ENCODE data around the gene C17orf107.

Gene C17orf107

DNA sequence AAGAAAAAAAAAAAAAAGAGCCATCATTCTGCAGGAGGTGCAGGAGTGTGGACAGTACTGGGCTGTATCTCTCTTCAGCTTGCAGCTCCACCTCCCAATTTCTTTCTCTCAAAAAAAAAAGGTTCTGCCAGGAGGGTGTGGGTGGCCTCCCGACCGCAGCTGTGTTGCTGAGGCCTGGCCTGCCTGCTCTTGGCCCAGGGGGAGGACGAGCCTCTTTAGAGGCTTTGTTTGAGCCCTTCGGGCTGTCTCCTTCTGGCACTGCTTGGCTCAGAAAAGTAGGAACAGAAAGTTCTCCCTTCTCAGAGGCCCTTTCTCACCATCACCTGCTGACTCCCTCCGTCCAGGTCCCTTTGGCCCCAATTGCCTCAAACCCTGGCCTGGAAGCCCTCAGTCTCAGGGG lies 22.2 kb upstream of the C17orf107 start:
- no peak for DNase-seq

DNA sequence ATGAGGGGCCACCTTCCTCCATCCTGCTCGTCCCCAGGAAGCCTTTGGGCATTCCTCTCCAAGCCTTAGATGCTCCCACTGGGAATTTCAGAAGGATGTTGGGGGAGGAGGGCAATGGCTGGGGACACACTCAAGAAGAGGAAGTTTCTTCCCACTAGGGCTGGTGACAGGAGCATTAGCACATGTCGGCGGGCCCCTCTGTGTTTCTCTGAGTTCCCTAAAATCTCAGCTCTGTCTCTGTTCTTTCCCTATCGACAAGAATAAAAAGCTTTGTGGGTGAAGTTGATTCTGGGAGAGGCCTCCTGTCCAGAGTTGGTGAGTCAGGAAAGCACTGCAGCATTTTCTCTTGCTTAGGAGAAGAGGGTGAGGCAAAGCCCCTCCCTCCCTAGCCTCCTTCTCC lies 19.7 kb upstream of the C17orf107 start:
- no peak for DNase-seq

DNA sequence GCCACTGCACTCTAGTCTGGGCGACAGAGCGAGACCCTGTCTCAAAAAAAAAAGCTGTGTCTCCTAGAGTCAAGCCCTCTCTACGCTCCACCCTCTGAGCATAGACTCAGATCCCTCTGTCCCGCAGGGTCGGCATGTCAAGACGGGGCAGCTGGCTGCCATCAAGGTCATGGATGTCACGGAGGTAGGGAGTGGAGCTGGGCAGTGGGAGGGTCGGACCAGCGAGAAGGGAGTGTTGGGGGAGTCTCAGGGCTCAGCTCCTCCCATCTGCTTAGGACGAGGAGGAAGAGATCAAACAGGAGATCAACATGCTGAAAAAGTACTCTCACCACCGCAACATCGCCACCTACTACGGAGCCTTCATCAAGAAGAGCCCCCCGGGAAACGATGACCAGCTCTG lies 18.5 kb upstream of the C17orf107 start:
- no peak for DNase-seq

DNA sequence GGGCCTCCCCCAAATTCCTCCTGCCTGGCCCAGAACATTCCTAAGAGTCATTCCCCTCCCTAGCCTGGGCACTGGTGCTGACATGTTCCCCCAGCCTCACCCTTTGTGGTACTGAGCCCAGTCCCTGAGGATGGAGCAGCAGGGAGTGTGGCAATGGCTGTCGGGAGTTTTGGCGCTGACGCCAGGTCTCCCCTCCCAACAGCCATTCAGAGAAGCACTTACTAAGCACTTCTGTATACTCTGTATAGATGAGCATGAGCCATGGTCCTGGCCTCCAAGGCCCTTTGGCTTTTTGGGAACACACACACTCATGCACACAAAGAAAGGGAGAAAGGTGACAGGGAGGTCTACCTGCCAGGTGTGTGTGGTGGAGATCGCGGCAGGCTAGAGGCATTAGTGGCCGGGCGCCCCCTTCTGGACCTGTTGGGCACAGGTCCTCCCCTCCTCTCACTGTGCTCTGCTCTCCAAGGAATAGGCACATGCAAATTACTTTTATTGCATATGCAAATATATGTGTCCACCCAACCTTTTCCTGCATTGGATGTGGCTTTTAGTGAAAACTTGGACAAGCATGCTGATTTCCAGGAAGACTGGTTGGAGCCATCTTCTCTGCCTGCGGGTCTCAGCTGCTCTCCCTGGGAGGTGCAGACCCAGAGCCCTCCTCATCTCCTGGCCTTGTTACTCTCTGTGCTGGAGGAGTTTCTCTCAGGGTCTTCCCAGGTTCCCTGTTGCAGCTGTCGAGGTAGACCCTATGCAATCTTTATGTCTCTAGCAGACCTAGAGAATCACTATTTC lies 17.4 kb upstream of the C17orf107 start:
- DNase-seq, result peak; percentile 21 to 75 (median 52)

DNA sequence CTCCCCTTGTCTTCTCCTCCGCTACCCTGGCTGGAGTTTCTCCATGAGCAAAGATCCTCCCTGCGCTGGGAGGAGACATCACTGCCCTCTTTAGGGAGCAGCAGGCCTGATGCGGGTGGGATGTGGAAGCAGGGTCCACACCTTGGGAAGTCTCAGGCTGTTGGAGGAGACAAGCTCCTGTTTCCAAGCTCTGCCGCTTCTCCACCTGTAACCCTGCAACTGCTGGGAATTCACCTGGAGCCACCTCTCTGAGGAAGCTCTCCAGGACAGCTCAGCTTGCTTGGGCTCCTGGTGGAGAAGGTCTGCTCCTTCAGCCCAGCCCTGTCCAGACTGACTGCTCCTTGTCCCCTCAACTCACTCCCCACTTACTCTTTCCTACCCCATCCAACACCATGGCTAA lies 14.8 kb upstream of the C17orf107 start:
- DNase-seq, result no peak

DNA sequence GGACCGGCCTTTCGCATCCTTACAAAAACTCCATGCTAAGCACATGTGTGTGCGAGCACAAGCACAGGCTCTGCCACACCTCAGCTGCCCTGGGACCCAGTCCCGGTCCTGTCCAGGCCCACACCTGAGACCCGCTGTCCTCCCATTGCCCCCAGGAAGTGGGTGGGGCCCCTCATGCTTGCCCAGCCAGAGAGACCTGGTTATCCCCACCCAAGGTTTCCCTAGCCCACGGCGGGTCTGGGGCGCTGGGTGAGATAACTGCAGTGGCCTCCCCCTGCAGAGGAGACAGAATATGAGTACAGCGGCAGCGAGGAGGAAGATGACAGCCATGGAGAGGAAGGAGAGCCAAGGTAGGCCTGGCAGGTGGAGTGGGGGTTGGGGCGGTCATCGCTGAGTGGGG lies 12.5 kb upstream of the C17orf107 start:
- DNase-seq, result no peak

DNA sequence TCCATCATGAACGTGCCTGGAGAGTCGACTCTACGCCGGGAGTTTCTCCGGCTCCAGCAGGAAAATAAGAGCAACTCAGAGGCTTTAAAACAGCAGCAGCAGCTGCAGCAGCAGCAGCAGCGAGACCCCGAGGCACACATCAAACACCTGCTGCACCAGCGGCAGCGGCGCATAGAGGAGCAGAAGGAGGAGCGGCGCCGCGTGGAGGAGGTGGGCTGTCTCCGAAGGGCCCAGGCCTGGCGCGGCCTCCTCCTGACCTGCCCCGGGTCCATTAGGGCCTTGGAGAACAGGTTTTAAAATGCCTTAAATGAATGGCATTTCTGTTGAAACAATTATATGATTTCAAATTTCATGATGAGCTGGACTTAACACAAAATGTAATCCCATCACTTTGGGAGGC lies 11.8 kb upstream of the C17orf107 start:
- no peak for DNase-seq

DNA sequence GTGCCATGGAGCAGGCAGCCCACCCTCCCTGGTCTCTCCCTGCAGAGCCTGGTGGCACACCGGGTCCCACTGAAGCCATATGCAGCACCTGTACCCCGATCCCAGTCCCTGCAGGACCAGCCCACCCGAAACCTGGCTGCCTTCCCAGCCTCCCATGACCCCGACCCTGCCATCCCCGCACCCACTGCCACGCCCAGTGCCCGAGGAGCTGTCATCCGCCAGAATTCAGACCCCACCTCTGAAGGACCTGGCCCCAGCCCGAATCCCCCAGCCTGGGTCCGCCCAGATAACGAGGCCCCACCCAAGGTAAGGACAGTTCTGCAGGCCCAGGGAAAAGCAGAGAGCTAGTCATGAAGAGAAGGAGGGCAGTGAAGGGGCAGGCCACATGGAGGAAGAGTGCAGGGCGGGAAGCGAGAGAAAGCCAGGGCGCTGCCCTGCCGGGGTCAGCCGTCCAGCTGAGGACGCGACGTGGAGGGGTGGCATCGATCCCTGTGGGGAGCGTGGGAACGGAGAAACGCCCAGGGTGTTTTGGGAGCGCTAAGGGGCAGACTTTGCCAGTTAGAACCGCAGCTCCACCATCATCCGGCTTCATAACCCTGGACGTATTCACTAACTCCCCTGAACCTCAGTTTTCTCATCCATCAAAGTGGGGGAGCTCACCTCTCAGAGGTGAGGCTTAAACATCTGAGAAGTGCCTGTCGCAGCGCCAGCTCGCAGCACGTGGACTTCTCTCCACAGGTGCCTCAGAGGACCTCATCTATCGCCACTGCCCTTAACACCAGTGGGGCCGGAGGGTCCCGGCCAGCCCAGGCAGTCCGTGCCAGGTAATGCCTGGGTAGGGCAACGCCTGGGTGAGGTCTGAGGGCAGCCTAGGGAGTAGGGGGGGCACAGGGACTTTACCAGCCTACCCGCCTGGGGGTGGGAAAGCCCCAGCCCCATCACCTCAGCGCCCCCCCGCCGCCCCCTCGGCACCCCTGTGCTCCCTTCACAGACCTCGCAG lies 7.6 kb upstream of the C17orf107 start:
- no peak for DNase-seq

DNA sequence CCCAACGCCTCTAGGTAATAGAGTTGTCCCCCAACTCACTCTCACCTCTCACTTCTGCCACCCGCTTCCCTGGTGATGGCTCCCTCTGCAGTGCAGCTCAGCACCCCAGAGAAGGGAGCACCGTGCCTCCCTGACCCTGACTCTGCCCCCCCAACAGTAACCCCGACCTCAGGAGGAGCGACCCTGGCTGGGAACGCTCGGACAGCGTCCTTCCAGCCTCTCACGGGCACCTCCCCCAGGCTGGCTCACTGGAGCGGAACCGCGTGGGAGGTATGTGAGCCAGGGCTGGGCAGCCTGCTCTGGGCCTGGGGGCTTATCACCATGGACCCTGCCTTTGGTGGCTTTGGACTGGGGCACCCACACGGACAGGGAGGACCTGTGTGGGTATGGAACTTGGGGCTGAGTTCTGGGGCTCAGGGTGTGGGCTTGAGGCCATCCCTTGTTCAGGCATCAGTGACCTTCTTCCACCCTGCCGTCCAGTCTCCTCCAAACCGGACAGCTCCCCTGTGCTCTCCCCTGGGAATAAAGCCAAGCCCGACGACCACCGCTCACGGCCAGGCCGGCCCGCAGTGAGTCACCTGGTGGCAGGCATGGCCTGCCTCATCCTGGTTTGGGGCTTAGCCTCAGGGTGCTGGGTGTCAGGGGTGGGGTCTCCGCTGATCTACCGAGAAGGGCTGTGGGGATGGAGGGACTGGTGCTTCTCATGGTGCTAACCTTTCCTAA lies 6.7 kb upstream of the C17orf107 start:
- DNase-seq, result no peak

DNA sequence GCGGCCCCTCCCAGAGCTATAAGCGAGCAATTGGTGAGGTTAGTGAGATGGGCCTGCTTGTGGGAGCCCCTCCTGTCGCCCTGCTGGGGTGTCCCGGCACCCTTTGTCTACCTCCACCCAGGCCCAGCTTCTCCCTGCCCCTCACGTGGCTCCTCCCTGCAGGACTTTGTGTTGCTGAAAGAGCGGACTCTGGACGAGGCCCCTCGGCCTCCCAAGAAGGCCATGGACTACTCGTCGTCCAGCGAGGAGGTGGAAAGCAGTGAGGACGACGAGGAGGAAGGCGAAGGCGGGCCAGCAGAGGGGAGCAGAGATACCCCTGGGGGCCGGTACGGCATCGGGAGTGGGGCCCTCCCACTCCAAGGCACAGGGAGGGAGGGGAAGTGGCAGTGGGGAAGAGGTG lies 6.1 kb upstream of the C17orf107 start:
- DNase-seq, result no peak

DNA sequence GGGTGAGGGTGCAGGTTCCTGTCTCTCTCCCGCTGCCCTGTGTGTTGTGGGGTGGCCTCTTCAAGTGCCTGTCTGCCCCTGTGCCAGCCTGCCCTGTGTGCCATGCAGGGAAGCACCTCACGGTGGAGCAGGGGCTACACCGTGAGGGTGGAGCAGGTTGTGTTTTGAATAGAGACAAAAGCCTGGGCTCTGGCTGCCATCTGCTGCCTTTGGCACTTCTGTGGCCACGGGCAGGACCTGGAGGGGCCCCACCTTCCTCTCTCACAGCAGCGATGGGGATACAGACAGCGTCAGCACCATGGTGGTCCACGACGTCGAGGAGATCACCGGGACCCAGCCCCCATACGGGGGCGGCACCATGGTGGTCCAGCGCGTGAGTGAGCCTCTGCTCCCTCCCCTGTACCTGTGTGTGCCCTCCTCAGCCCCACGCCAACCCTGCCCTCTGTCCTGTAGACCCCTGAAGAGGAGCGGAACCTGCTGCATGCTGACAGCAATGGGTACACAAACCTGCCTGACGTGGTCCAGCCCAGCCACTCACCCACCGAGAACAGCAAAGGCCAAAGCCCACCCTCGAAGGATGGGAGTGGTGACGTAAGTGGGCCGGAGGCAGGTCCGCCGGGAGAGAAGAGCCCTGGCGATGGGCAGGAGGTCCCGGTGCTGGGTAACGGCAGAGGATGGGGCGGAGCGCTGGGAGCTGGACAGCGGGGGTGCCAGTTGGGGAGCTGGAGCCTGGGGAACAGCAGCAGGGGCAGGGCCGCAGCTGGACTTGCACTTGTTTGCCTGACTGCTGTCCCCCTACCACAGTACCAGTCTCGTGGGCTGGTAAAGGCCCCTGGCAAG lies 5.4 kb upstream of the C17orf107 start:
- no peak for DNase-seq

DNA sequence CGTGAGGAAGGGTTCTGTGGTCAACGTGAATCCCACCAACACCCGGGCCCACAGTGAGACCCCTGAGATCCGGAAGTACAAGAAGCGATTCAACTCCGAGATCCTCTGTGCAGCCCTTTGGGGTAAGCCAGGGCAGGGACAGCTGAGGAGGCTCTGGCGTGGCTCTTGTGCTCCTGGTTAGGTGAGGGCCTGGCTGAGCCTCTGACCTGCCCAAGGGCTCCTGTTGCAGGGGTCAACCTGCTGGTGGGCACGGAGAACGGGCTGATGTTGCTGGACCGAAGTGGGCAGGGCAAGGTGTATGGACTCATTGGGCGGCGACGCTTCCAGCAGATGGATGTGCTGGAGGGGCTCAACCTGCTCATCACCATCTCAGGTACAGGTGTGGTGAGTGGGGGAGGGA lies 4.2 kb upstream of the C17orf107 start:
- DNase-seq, result no peak

DNA sequence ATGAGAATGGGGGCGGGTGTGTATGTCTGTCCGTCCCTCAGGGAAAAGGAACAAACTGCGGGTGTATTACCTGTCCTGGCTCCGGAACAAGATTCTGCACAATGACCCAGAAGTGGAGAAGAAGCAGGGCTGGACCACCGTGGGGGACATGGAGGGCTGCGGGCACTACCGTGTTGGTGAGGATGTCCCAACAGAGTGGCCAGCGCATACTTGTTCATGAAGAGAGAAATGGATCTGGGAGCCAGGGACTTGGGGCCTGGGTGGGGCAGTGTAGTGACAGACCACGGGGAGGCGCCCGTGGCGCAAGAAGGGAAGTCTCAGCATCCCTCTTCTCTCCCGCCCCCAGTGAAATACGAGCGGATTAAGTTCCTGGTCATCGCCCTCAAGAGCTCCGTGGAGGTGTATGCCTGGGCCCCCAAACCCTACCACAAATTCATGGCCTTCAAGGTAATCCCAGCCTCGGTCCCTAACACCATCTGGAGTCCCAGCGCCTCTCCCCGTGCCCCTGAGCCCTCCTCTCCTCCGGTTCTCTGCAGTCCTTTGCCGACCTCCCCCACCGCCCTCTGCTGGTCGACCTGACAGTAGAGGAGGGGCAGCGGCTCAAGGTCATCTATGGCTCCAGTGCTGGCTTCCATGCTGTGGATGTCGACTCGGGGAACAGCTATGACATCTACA lies 3.5 kb upstream of the C17orf107 start:
- no peak for DNase-seq

DNA sequence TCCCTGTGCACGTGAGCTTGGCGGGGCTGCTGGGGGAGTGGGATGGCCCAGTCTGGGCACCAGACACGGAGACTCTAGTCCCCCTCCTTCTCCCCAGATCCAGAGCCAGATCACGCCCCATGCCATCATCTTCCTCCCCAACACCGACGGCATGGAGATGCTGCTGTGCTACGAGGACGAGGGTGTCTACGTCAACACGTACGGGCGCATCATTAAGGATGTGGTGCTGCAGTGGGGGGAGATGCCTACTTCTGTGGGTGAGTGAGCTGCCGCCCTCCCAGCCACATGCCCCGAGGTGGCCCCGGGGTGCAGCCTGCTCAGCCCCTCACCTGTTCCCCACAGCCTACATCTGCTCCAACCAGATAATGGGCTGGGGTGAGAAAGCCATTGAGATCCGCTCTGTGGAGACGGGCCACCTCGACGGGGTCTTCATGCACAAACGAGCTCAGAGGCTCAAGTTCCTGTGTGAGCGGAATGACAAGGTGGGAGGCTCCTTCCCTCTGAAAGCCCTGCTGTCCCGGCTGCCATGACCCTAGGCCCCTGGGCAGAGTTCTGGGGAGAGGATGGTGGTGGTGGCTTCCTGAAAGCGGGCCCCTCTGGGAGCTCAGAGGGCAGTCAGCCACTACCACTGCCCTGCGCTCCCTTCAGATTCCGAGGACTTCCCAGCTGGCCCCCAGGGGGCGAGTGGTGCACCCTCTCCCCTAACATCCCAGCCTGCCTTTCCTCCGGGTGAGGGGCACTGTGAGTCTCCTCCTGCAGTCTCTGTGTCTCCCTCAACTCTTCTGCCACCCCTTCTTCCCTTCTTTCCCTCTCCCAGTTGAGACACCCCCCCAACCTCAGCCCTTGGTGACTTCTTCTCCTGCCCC lies 2.8 kb upstream of the C17orf107 start:
- DNase-seq, result no peak

DNA sequence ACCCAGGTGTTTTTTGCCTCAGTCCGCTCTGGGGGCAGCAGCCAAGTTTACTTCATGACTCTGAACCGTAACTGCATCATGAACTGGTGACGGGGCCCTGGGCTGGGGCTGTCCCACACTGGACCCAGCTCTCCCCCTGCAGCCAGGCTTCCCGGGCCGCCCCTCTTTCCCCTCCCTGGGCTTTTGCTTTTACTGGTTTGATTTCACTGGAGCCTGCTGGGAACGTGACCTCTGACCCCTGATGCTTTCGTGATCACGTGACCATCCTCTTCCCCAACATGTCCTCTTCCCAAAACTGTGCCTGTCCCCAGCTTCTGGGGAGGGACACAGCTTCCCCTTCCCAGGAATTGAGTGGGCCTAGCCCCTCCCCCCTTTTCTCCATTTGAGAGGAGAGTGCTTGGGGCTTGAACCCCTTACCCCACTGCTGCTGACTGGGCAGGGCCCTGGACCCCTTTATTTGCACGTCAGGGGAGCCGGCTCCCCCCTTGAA lies 2.1 kb upstream of the C17orf107 start:
- no peak for DNase-seq

DNA sequence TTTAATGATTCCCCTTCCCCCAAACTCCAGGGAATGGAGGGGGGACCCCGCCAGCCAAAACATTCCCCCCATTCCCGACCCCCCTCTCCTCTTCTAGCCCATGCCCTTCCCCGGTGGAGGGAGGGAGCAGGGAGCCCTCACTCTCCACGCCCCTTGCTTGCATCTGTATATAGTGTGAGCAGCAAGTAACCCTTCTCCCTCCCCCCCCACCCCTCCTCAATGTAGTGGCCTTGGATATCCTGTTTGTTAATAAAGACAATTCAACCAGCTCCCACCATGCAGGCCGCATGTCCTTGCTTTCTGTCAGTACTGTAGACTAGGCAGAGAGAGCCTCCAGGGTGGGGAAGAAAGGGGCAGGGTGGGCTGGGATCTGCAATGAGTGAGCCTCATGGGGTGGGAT lies 1.6 kb upstream of the C17orf107 start:
- no peak for DNase-seq

DNA sequence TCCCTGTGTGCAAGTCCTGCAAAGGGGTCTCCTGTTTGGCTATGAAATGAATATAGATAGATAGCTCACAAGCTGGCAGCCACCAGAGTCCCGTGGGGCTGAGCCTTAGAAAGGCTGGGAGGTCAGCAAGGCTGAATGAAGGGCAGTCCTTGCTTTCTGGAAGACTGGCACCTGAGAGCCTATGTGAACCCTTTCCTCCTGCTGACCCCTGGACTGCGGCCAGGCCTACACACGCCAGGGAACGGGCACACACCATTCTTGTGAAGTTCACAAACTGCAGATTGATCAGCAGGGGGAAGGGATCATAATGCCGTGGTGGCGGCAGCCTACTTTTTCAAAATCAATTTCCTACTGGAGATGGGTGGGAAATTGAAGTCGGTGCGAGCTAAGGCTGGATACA lies 985 bp upstream of the C17orf107 start:
- DNase-seq, result peak in 1 of 6 experiments; percentile 11

DNA sequence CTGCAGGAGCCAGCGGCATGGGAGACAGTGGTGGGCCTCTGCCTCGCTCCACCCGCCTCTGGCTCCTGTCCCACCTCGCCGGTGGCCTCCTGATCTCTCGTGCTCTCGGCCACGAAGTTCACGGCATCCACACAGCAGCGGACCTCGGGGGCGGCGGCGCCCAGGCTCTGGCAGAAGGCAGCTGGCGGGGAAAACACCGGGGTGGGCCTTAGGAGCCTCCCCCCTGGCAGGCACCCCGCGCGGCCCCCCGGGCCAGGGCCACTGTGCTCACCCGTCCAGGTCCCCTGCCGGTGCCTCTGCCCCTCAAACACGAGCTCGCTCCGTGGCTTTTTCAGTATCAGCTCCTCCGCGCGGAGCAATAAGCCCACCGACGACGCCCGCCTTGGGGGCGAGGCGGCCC lies 409 bp upstream of the C17orf107 start:
- no peak for DNase-seq

DNA sequence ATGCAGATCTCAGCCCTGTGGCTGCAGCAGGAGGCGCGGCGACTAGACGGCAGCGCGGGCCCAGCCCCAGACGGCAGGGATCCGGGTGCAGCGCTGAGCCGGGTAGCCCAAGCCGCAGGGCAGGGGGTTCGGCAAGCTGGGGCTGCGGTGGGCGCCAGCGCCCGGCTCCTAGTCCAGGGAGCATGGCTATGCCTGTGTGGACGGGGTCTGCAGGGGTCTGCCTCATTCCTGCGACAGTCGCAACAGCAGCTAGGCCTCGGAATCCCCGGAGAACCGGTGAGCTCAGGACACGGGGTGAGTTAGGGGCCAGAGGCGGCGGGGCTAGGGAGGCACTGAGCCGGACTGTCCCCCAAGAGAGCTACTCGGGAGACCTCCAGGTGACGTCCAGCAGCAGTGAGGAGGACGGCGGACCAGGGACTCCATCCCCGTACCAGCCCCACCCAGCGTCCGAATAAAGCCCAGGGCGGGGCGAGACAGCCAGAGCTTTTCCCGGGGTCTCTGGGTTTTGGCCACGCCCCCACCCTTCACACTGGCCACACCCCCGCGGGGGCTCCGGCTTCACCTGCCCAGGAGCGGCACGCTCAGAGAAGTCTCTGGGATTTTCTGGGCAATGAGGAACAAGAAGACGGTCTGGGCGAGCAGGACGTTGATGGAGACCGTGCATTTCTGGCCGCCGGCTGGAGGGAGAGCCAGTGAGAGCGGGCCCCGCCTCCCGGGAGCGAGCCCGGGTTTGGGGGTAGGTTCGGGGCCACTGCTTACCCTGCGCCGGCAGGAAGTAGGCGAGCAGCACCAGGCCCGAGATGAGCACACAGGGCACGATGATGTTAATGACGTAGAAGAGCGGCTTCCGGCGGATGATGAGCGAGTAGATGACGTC lies 1.1 kb downstream of the C17orf107 start:
- peak; percentile 42 to 86 (median 70) for DNase-seq
